GM12878 (cell line): ENCODE measurements around the gene CYS1. TPM values are rescaled to one million over a fixed set of nuclear protein-coding genes. Genes with fewer than 3 reads are reported as not detected.

ENCODE experiments used
- ATAC-seq: fragments of 200-7000 bp; cut with Tn5 transposase; 3 replicates; pipeline ENCODE4 v1.9.1; 2020; ENCODE audit warnings: mild to moderate bottlenecking, moderate library complexity
- BruUV-seq: library from RNA; stranded (reverse); fragments of 400-500 nt; replicated peaks from 2 replicates; lab custom pipeline; 2021; lab: Mats Ljungman, UMichigan
- CTCF ChIA-PET: fragments of 300-600 bp; sonication (Branson Sonifier 250); formaldehyde crosslinking; extraction: SDS; loops from one replicate; lab custom pipeline; 2021; ENCODE audit warnings: inconsistent platforms; lab: Yijun Ruan, JAX
- POLR2A ChIA-PET: fragments of 350-600 bp; formaldehyde crosslinking; extraction: SDS; loops from one replicate; lab custom pipeline; 2021; ENCODE audit warnings: inconsistent platforms; lab: Charles Lee
- RAD21 ChIA-PET: fragments of 300-600 bp; sonication (Branson Sonifier 250); formaldehyde crosslinking; loops from one replicate; lab custom pipeline; 2023; ENCODE audit warnings: antibody characterized with exemption; ENCODE audit not compliant: unreplicated experiment; lab: Charles Lee
- SMC1A ChIA-PET: fragments of 300-600 bp; sonication (Branson Sonifier 250); formaldehyde crosslinking; loops from one replicate; lab custom pipeline; 2023; ENCODE audit not compliant: unreplicated experiment, uncharacterized antibody; lab: Charles Lee
- DNase-seq: peaks from one replicate; pipeline ENCODE4 v3.0.0-alpha.2; 2011; ENCODE audit warnings: low read depth, low spot score
- FAIRE-seq: peaks from 3 replicates; lab custom pipeline; 2011; peaks lifted over from hg19 to GRCh38; lab: Jason Lieb, UNC
- H2AFZ ChIP-seq: 2 replicates; pipeline ENCODE4 v1.6.0; 2011; ENCODE audit warnings: low read depth, low read length, control low read depth; ENCODE audit not compliant: control insufficient read depth
- H3K27ac ChIP-seq: 2 replicates; pipeline ENCODE4 v1.5.1; 2011; ENCODE audit warnings: control low read depth; ENCODE audit not compliant: control insufficient read depth, insufficient read depth
- H3K27me3 ChIP-seq, 2 experiments: replicated peaks in 1 of 2; 2 replicates each; pipeline versions ENCODE4 v1.6.0 to v1.6.1; 2011; ENCODE audit warnings: low read length in 1 of 2; ENCODE audit not compliant: control insufficient read depth in 2 of 2, insufficient read depth in 2 of 2
- H3K36me3 ChIP-seq, 2 experiments: 2 replicates each; pipeline ENCODE4 v1.5.1; 2011; ENCODE audit warnings: low read length in 1 of 2; ENCODE audit not compliant: control insufficient read depth in 2 of 2, insufficient read depth in 2 of 2
- H3K4me1 ChIP-seq: 2 replicates; pipeline ENCODE4 v1.6.1; 2011; ENCODE audit warnings: mild to moderate bottlenecking, low read length, moderate library complexity, mixed read lengths; ENCODE audit not compliant: control insufficient read depth, insufficient read depth
- H3K4me2 ChIP-seq: 2 replicates; pipeline ENCODE4 v1.6.0; 2011; ENCODE audit warnings: control low read depth; ENCODE audit not compliant: control insufficient read depth, insufficient read depth
- H3K4me3 ChIP-seq: fragments of 200-600 bp; sonication (generic); 2 replicates; pipeline ENCODE4 v1.5.1; 2016
- H3K79me2 ChIP-seq: 2 replicates; pipeline ENCODE4 v1.6.0; 2011; ENCODE audit warnings: low read length; ENCODE audit not compliant: control insufficient read depth, insufficient read depth
- H3K9ac ChIP-seq: 2 replicates; pipeline ENCODE4 v1.8.0; 2011; ENCODE audit warnings: low read length, control low read depth, mixed read lengths; ENCODE audit not compliant: control insufficient read depth, insufficient read depth
- H3K9me3 ChIP-seq: replicated peaks from 3 replicates; pipeline ENCODE4 v1.5.1; 2011; ENCODE audit warnings: mild to moderate bottlenecking, low read length; ENCODE audit not compliant: control insufficient read depth, insufficient read depth
- H4K20me1 ChIP-seq: 2 replicates; pipeline ENCODE4 v1.6.0; 2011; ENCODE audit not compliant: control insufficient read depth, insufficient read depth
- ATF3 ChIP-seq: IDR thresholded peaks from 2 replicates; pipeline ENCODE4 v1.6.1; 2011; ENCODE audit warnings: low read depth, mild to moderate bottlenecking, low read length, moderate library complexity, borderline replicate concordance; ENCODE audit errors: extremely low read depth
- BMI1 ChIP-seq: fragments of 450-650 bp; IDR thresholded peaks from 2 replicates; pipeline ENCODE4 v1.6.1; 2016; ENCODE audit warnings: mild to moderate bottlenecking, moderate library complexity, borderline replicate concordance
- CHD1 ChIP-seq: IDR thresholded peaks from 2 replicates; pipeline ENCODE4 v1.6.1; 2012; ENCODE audit warnings: low read depth, low read length, improper control_type of control experiment
- CREB1 ChIP-seq: IDR thresholded peaks from 2 replicates; pipeline ENCODE4 v1.6.1; 2012; ENCODE audit warnings: low read depth, mild to moderate bottlenecking, inconsistent platforms
- MTA2 ChIP-seq: fragments of 450-650 bp; IDR thresholded peaks from 2 replicates; pipeline ENCODE4 v1.6.1; 2016; ENCODE audit warnings: low read depth, mild to moderate bottlenecking, moderate library complexity
- NBN ChIP-seq: fragments of 450-650 bp; IDR thresholded peaks from 2 replicates; pipeline ENCODE4 v1.6.1; 2016
- NFXL1 ChIP-seq: fragments of 450-650 bp; IDR thresholded peaks from 2 replicates; pipeline ENCODE4 v1.6.1; 2017; ENCODE audit warnings: antibody characterized with exemption, mild to moderate bottlenecking, borderline replicate concordance
- NFYB ChIP-seq: IDR thresholded peaks from 2 replicates; pipeline ENCODE4 v1.6.1; 2011; ENCODE audit warnings: low read depth, mild to moderate bottlenecking, low read length, improper control_type of control experiment, moderate library complexity; ENCODE audit not compliant: insufficient read depth
- NR2C2 ChIP-seq: IDR thresholded peaks from 2 replicates; pipeline ENCODE4 v1.6.1; 2011; ENCODE audit warnings: borderline replicate concordance, low read depth; ENCODE audit not compliant: control insufficient read depth, insufficient read length
- PML ChIP-seq: IDR thresholded peaks from 2 replicates; pipeline ENCODE4 v1.6.1; 2012; ENCODE audit warnings: low read length, inconsistent platforms
- POU2F2 ChIP-seq: IDR thresholded peaks from 3 replicates; pipeline ENCODE4 v1.6.1; 2011; ENCODE audit warnings: low read depth, mild to moderate bottlenecking, low read length, borderline replicate concordance
- RAD51 ChIP-seq: fragments of 450-650 bp; IDR thresholded peaks from 2 replicates; pipeline ENCODE4 v1.6.1; 2016; ENCODE audit warnings: moderate library complexity, mild to moderate bottlenecking, inconsistent platforms
- RELB ChIP-seq: fragments of 450-650 bp; IDR thresholded peaks from 2 replicates; pipeline ENCODE4 v1.6.1; 2017; ENCODE audit warnings: low read depth, mild to moderate bottlenecking, moderate library complexity
- SMC3 ChIP-seq: IDR thresholded peaks from 2 replicates; pipeline ENCODE4 v1.6.1; 2011; ENCODE audit warnings: low read length, improper control_type of control experiment, borderline replicate concordance
- SREBF2 ChIP-seq: IDR thresholded peaks from 2 replicates; pipeline ENCODE4 v1.6.1; 2012; ENCODE audit warnings: mild to moderate bottlenecking, low read length
- SRF ChIP-seq, 2 experiments: IDR thresholded peaks; 2 replicates each; pipeline ENCODE4 v1.6.1; 2011; ENCODE audit warnings: low read depth in 2 of 2, low read length in 2 of 2, mild to moderate bottlenecking in 1 of 2, moderate library complexity in 1 of 2
- STAT3 ChIP-seq: IDR thresholded peaks from 2 replicates; pipeline ENCODE4 v1.6.1; 2011; ENCODE audit warnings: low read depth, low read length, improper control_type of control experiment
- WGBS: methylation state at CpG from one replicate; pipeline ENCODE4 v1.1.6; 2016; ENCODE audit warnings: low lambda C conversion rate; ENCODE audit not compliant: insufficient replicate concordance, insufficient coverage; ENCODE audit errors: missing lambda C conversion rate; 5-methylcytosine and 5-hydroxymethylcytosine counted together
- in situ Hi-C: fragments of 300-500 bp; cut with MboI; formaldehyde crosslinking; loops from 9 replicates; pipeline ENCODE4 v1.14.3; 2018; ENCODE audit warnings: mixed read lengths
- intact Hi-C: fragments of 100-400 bp; cut with micrococcal nuclease; formaldehyde crosslinking; loops from one replicate; pipeline ENCODE4 v1.14.2; 2022; ENCODE audit not compliant: unreplicated experiment
- polyA plus RNA-seq, 11 experiments: library from polyadenylated mRNA; depleted of rRNA in 4 of 11; unstranded in 6 of 11; stranded (reverse) in 5 of 11; fragments of >200 nt; fragmentation: Nextera tagmentation in 4 of 11; fragmentation: Illumina TruSeq in 1 of 11; extraction: Ambion mirVana in 4 of 11; extraction: Trizol in 1 of 11; gene quantifications; 1 replicate in 1 of 11; 2 replicates in 10 of 11; pipeline versions ENCODE4 v1.2.1 to v1.2.3, GENCODE V29; 2011 to 2016; ENCODE audit warnings: inconsistent platforms in 2 of 11, missing spikeins in 2 of 11, low read depth in 1 of 11
- total RNA-seq, 4 experiments: library from RNA; depleted of rRNA in 3 of 4; stranded (reverse); fragments of >200 nt in 3 of 4; fragmentation: Illumina TruSeq in 1 of 4; extraction: Trizol in 1 of 4; gene quantifications; 2 replicates each; pipeline versions ENCODE4 v1.2.1 to v1.2.3, GENCODE V29; 2013 to 2021

CYS1 gene
- total and polyA plus RNA-seq, 10 of the 15 experiments (the other 5 are each of a cell fraction or from before 2014, with no cell fraction given), result 0.35 to 6.4 (median 2.5) TPM

- ChIA-PET RAD21 (no interaction called here), SMC1A (no interaction called here), POLR2A (no interaction called here), CTCF (interaction anchor here (1.6 kb wide), 1 partner anchor 32 kb away, joined by 5 read pairs; no protein-coding TSS in a partner anchor)
- WGBS, result 60% methylated on average over 8 of the region's 8 CpGs
- H3K9me3 ChIP-seq, result peaks cover 2% of the 10 kb centered on the region; the same call in 1 of the 3 replicates
- intact Hi-C loops, result no loop called here
- H3K27ac ChIP-seq, result no peak overlapping the region
- H3K4me3 ChIP-seq, result no peak overlapping the region
- no peak for TF ChIP-seq SRF (IDR thresholded peaks at IDR 0.05; ENCODE audit: low read depth in 2 of 2, low read length in 2 of 2)
- no peak for TF ChIP-seq MTA2
- no peak for TF ChIP-seq BMI1
- TF ChIP-seq NR2C2, result no peak
- no peak for TF ChIP-seq PML
- TF ChIP-seq NFXL1, result no peak
- no peak for TF ChIP-seq STAT3
- no peak for TF ChIP-seq POU2F2
- no peak for TF ChIP-seq CHD1
- no peak for TF ChIP-seq NFYB
- no peak for TF ChIP-seq CREB1
- TF ChIP-seq SREBF2, result no peak
- no peak for TF ChIP-seq NBN
- no peak for TF ChIP-seq RELB
- TF ChIP-seq ATF3, result no peak
- no peak for TF ChIP-seq SMC3
- TF ChIP-seq RAD51, result no peak
- FAIRE-seq, result no peak
- H3K9ac ChIP-seq, result no peak overlapping the region
- H3K27me3 ChIP-seq, result no peaks in the 10 kb centered on the region; a peak in 1 of 4 replicates
- BruUV-seq, result no TSS peak
- H3K79me2 ChIP-seq, result no peaks in the 10 kb centered on the region
- in situ Hi-C loops, result no loop called here
- no peak overlapping the region for H3K4me2 ChIP-seq
- DNase-seq, result no peak
- H4K20me1 ChIP-seq, result no peaks in the 10 kb centered on the region
- no peaks in the 10 kb centered on the region for H3K36me3 ChIP-seq
- H2AFZ ChIP-seq, result no peak overlapping the region
- no peaks in the 10 kb centered on the region for H3K4me1 ChIP-seq
- no peak for ATAC-seq
Observed at GRCh38 chr2:10016802-10017258, 63.4 kb downstream of the CYS1 start.
